ENCODE measurements around the gene AOC3. TPM values are rescaled to one million over a fixed set of nuclear protein-coding genes. Genes with fewer than 3 reads are reported as not detected.

Gene AOC3
- total and polyA plus RNA-seq, 2 of the 13 experiments (the other 11 are each of a cell fraction or from before 2014, with no cell fraction given): 8.7 to 51.7 TPM

GRCh38 chr17:42865638-42866094 lies 14.7 kb downstream of the AOC3 start (continued):
- TF ChIP-seq PBX3 (CRISPR knock-in tag; IDR thresholded peaks at IDR 0.05; ENCODE audit: borderline replicate concordance) (no peak), NBN (conservative IDR thresholded peaks at IDR 0.05) (no peak), ZBTB26 (CRISPR knock-in tag; IDR thresholded peaks at IDR 0.05; ENCODE audit: borderline replicate concordance) (peak; percentile 74; the same call in 1 of the 2 replicates), SNAI1 (CRISPR knock-in tag; IDR thresholded peaks at IDR 0.05; ENCODE audit: borderline replicate concordance) (0 out of 2 replicates have a peak, but pooled peaks have one; percentile 26), ZNF441 (CRISPR knock-in tag; IDR thresholded peaks at IDR 0.05; ENCODE audit: borderline replicate concordance) (peak; percentile 30; the same call in 1 of the 2 replicates), NCOA2 (CRISPR knock-in tag; IDR thresholded peaks at IDR 0.05) (peak; percentile 63; the same call in 1 of the 2 replicates), HNF1A (IDR thresholded peaks at IDR 0.05; ENCODE audit: low read depth) (peak; percentile 80), HNF1A (CRISPR knock-in tag; IDR thresholded peaks at IDR 0.05; ENCODE audit: borderline replicate concordance) (peak; percentile 79; the same call in 1 of the 2 replicates), GRHL1 (CRISPR knock-in tag; conservative IDR thresholded peaks at IDR 0.05) (no peak), ZSCAN31 (CRISPR knock-in tag; IDR thresholded peaks at IDR 0.05; ENCODE audit: low read depth) (peak; percentile 59; the same call in 1 of the 2 replicates), BATF2 (CRISPR knock-in tag; IDR thresholded peaks at IDR 0.05) (no peak), SPEN (CRISPR knock-in tag; IDR thresholded peaks at IDR 0.05; ENCODE audit: low read depth) (peak; percentile 88; the same call in 1 of the 2 replicates), ASH2L (IDR thresholded peaks at IDR 0.05; ENCODE audit: insufficient read length, low read depth, low read length) (no peak), MLX (CRISPR knock-in tag; IDR thresholded peaks at IDR 0.05) (0 out of 2 replicates have a peak, but pooled peaks have one; percentile 45)

Data from HepG2 (cell line).